ENCODE data around the gene PRKCI. TPM values are rescaled to one million over a fixed set of nuclear protein-coding genes. Genes with fewer than 3 reads are reported as not detected.
A peak's percentile ranks its signal among the peaks of the same experiment; 100 is the strongest.

The PRKCI gene
- total RNA-seq, 3 donors from 2014 or later (not counting 1 experiment from before 2014, with no cell fraction given): 8.4 to 14.4 (median 11.1) TPM

DNA sequence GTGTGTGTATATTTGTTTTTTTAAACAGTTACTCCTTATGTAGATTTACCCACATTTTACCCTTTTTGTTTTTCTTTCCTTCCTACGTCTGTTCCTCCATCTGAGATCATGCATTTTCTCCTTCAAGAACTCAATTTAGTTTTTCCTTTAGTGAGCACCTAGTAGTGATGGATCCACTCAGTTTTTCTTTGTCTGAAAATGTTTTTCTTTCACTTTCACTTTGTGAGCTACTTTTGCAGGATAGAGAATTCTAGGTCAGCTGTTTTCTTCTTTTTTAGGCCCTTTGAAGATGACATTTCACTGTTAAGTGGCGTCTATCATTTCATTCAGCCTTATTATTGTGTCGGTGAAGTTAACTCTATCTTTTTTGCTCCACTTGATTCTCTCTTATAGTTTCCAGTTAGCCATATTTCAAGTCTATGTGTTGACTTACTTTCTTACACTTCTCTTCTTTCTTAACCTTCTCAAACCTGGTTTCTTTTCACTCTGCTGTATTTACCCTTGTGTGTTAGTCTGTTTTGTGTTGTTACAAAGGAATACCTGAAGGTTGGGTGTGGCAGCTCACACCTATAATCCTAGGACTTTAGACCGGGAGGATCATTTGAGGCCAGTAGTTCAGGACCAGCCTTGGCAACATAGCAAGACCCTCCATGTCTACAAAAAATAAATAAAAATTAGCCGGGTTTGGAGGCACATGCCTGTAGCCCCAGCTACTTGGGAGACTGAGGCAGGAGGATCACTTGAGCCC, 55.8 kb downstream of the PRKCI start:
- ATAC-seq (peak; percentile 36 to 57 (median 54)), DNase-seq (peak in 1 of 2 donors; percentile 34)
- Mint-ChIP-seq H3K36me3 (no peaks in the 10 kb centered on the region), H3K4me3 (peak overlapping the region; percentile 87), H3K4me1 (peaks cover 17 to 19% of the 10 kb centered on the region in 2 donors), H3K27me3 (ENCODE audit: low read depth in 2 of 2) (no peaks in the 10 kb centered on the region), H3K9me3 (no peaks in the 10 kb centered on the region), H3K27ac (peak overlapping the region; percentile 71 to 81)
- intact Hi-C loops (cut with micrococcal nuclease): no loop called here
- TF ChIP-seq, protein P1, sequence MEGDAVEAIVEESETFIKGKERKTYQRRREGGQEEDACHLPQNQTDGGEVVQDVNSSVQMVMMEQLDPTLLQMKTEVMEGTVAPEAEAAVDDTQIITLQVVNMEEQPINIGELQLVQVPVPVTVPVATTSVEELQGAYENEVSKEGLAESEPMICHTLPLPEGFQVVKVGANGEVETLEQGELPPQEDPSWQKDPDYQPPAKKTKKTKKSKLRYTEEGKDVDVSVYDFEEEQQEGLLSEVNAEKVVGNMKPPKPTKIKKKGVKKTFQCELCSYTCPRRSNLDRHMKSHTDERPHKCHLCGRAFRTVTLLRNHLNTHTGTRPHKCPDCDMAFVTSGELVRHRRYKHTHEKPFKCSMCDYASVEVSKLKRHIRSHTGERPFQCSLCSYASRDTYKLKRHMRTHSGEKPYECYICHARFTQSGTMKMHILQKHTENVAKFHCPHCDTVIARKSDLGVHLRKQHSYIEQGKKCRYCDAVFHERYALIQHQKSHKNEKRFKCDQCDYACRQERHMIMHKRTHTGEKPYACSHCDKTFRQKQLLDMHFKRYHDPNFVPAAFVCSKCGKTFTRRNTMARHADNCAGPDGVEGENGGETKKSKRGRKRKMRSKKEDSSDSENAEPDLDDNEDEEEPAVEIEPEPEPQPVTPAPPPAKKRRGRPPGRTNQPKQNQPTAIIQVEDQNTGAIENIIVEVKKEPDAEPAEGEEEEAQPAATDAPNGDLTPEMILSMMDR (IDR thresholded peaks at IDR 0.05): no peak
- peak overlapping the region; percentile 53 for H3K4me3 ChIP-seq (ENCODE audit: low read length)
- H3K4me1 ChIP-seq (ENCODE audit: control insufficient read depth, insufficient read depth, low read length): peaks cover 7% of the 10 kb centered on the region
- H3K9me3 ChIP-seq (ENCODE audit: control insufficient read depth, insufficient read depth, low read length): no peaks in the 10 kb centered on the region
- peak overlapping the region; percentile 74 for H3K27ac ChIP-seq (ENCODE audit: low read length)
- H3K36me3 ChIP-seq (ENCODE audit: control insufficient read depth, insufficient read depth, low read length): peaks cover 10% of the 10 kb centered on the region
- 67% methylated on average over 4 of the region's 5 CpGs for WGBS (ENCODE audit: insufficient coverage)
- H3K27me3 ChIP-seq (ENCODE audit: control insufficient read depth, insufficient read depth, low read length): no peaks in the 10 kb centered on the region

DNA sequence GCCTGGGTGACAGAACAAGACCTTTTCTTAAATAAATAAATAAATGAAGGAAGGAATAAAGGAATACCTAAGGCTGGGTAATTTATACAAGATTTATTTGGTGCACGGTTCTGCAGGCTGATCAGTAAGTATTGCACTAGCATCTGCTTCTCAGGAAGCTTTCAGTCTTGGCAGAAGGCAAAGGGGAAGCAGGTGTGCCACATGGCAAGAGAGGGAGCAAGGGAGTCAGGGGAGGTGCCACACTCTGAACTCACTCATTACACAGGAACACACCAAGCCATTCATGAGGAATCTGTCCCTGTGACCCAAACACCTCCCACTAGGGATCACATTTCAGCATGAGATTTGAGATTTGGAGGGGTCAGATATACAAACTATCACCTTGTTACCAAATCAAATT, 56.4 kb downstream of the PRKCI start:
- Mint-ChIP-seq H3K36me3 (no peaks in the 10 kb centered on the region), H3K4me3 (peak overlapping the region; percentile 87), H3K27ac (peak overlapping the region; percentile 71 to 81), H3K27me3 (ENCODE audit: low read depth in 2 of 2) (no peaks in the 10 kb centered on the region), H3K9me3 (no peaks in the 10 kb centered on the region), H3K4me1 (peaks cover 17 to 19% of the 10 kb centered on the region in 2 donors)
- no peak for ATAC-seq
- H3K4me3 ChIP-seq (ENCODE audit: low read length): no peak overlapping the region
- TF ChIP-seq, protein P1 (IDR thresholded peaks at IDR 0.05): no peak
- no peaks in the 10 kb centered on the region for H3K9me3 ChIP-seq (ENCODE audit: control insufficient read depth, insufficient read depth, low read length)
- intact Hi-C loops (cut with micrococcal nuclease): no loop called here
- H3K4me1 ChIP-seq (ENCODE audit: control insufficient read depth, insufficient read depth, low read length): peaks cover 7% of the 10 kb centered on the region
- peaks cover 10% of the 10 kb centered on the region for H3K36me3 ChIP-seq (ENCODE audit: control insufficient read depth, insufficient read depth, low read length)
- whole genome bisulfite sequencing (ENCODE audit: insufficient coverage): 50% methylated on average over 1 of the region's 1 CpG
- no peak for DNase-seq
- no peaks in the 10 kb centered on the region for H3K27me3 ChIP-seq (ENCODE audit: control insufficient read depth, insufficient read depth, low read length)
- no peak overlapping the region for H3K27ac ChIP-seq (ENCODE audit: low read length)

DNA sequence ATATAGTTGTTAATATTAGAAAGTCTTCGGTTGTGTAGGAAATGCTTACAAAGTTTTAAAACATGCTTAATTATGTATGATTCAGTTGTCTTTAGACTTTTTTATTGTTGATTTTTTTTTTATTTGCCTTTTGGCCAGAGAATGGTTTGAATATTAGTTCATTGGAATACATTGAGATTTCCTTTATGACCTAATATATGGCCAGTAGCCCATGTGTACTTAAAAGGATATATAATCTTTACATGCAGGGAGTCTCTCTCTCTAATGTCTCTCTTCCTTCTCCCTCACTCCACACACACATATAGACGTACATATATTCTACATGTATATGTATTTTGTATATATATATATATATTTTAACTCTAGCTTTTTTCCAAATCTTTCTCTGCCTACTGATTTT, 68.0 kb downstream of the PRKCI start:
- Mint-ChIP-seq H3K36me3 (no peaks in the 10 kb centered on the region), H3K27ac (no peak overlapping the region), H3K9me3 (no peaks in the 10 kb centered on the region), H3K4me1 (no peaks in the 10 kb centered on the region), H3K27me3 (ENCODE audit: low read depth in 2 of 2) (no peaks in the 10 kb centered on the region), H3K4me3 (no peak overlapping the region)
- DNase-seq (no peak), ATAC-seq (no peak)
- intact Hi-C loops (cut with micrococcal nuclease): no loop called here
- Histone ChIP-seq H3K4me1 (ENCODE audit: control insufficient read depth, insufficient read depth, low read length) (no peaks in the 10 kb centered on the region), H3K27me3 (ENCODE audit: control insufficient read depth, insufficient read depth, low read length) (no peaks in the 10 kb centered on the region), H3K9me3 (ENCODE audit: control insufficient read depth, insufficient read depth, low read length) (no peaks in the 10 kb centered on the region), H3K4me3 (ENCODE audit: low read length) (no peak overlapping the region), H3K27ac (ENCODE audit: low read length) (no peak overlapping the region), H3K36me3 (ENCODE audit: control insufficient read depth, insufficient read depth, low read length) (peaks cover 3% of the 10 kb centered on the region)
- TF ChIP-seq, protein P1 (IDR thresholded peaks at IDR 0.05): no peak
- 100% methylated on average over 1 of the region's 2 CpGs for WGBS (ENCODE audit: insufficient coverage)

DNA sequence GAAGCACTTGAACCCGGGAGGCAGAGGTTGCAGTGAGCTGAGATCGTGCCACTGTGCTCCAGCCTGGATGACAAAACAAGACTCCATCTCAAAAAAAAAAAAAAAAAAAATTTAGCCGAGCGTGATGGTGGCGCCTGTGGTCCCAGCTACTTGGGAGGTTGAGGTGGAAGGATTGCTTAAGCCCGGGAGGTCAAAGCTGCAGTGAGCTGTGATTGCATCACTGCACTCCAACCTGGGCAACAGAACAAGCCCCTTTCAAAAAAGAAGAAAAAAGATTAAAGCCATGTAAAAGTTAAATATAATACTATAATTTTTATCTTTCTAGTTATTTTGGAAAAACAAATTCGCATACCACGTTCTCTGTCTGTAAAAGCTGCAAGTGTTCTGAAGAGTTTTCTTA, 73.4 kb downstream of the PRKCI start:
- no peaks in the 10 kb centered on the region for H3K36me3 Mint-ChIP-seq
- H3K27ac Mint-ChIP-seq: no peak overlapping the region
- no peaks in the 10 kb centered on the region for H3K9me3 Mint-ChIP-seq
- H3K36me3 ChIP-seq (ENCODE audit: control insufficient read depth, insufficient read depth, low read length): peaks cover 6% of the 10 kb centered on the region
- no peaks in the 10 kb centered on the region for H3K27me3 ChIP-seq (ENCODE audit: control insufficient read depth, insufficient read depth, low read length)
- H3K4me1 Mint-ChIP-seq: no peaks in the 10 kb centered on the region
- WGBS (ENCODE audit: insufficient coverage): 100% methylated on average over 4 of the region's 8 CpGs
- H3K4me3 ChIP-seq (ENCODE audit: low read length): no peak overlapping the region
- H3K4me1 ChIP-seq (ENCODE audit: control insufficient read depth, insufficient read depth, low read length): no peaks in the 10 kb centered on the region
- no peak for DNase-seq
- no peak overlapping the region for H3K27ac ChIP-seq (ENCODE audit: low read length)
- TF ChIP-seq, protein P1 (IDR thresholded peaks at IDR 0.05): no peak
- no peaks in the 10 kb centered on the region for H3K9me3 ChIP-seq (ENCODE audit: control insufficient read depth, insufficient read depth, low read length)
- H3K4me3 Mint-ChIP-seq: no peak overlapping the region
- intact Hi-C loops (cut with micrococcal nuclease): no loop called here
- H3K27me3 Mint-ChIP-seq (ENCODE audit: low read depth in 2 of 2): no peaks in the 10 kb centered on the region
- no peak for ATAC-seq
